K562 (cell line): ENCODE results near the gene IMMP2L. TPM values are rescaled to one million over a fixed set of nuclear protein-coding genes. Genes with fewer than 3 reads are reported as not detected.

Source experiments
- ATAC-seq: fragments of 200-7000 bp; cut with Tn5 transposase; 3 replicates; pipeline ENCODE4 v1.9.1; 2020; ENCODE audit warnings: moderate library complexity
- BruUV-seq: library from RNA; stranded (reverse); fragments of 400-500 nt; replicated peaks from 2 replicates; lab custom pipeline; 2021; lab: Mats Ljungman, UMichigan
- CTCF ChIA-PET: fragments of 300-600 bp; formaldehyde crosslinking; extraction: SDS; loops from one replicate; lab custom pipeline; 2021; ENCODE audit warnings: low intra/inter-chr PET ratio; lab: Yijun Ruan, JAX
- POLR2A ChIA-PET: fragments of 300-600, 350-650 bp; sonication (Branson Sonifier 250); formaldehyde crosslinking; extraction: SDS; loops from one replicate; lab custom pipeline; 2021; ENCODE audit warnings: antibody characterized with exemption, inconsistent platforms; lab: Yijun Ruan, JAX
- DNase-seq, 4 experiments: peaks; one replicate each; pipeline versions ENCODE4 v3.0.0 to v3.0.0-alpha.2; 2011 to 2018; ENCODE audit warnings: low spot score in 3 of 4, mixed read lengths in 3 of 4; ENCODE audit errors: extremely low read depth in 1 of 4
- FAIRE-seq: peaks from 2 replicates; lab custom pipeline; 2011; peaks lifted over from hg19 to GRCh38; lab: Jason Lieb, UNC
- H2AFZ ChIP-seq: 2 replicates; pipeline ENCODE4 v1.6.0; 2011; ENCODE audit warnings: low read depth, low read length, control low read depth, inconsistent platforms
- H3K27ac ChIP-seq: fragments of 200-600 bp; 3 replicates; pipeline ENCODE4 v1.8.0; 2011; ENCODE audit warnings: low read depth, mild to moderate bottlenecking, control low read depth, inconsistent platforms, low read length, moderate library complexity, mixed read lengths; ENCODE audit errors: extremely low read depth
- H3K27me3 ChIP-seq, 2 experiments: fragments of 300-600 bp in 1 of 2; 2 replicates in 1 of 2; 3 replicates in 1 of 2; pipeline versions ENCODE4 v1.6.0 to v1.8.0; 2011; ENCODE audit warnings: inconsistent platforms in 2 of 2, low read length in 2 of 2, mild to moderate bottlenecking in 1 of 2, mixed read lengths in 1 of 2, moderate library complexity in 1 of 2; ENCODE audit not compliant: control insufficient read depth in 2 of 2, insufficient read depth in 2 of 2
- H3K36me3 ChIP-seq: fragments of 300-600 bp; 3 replicates; pipeline ENCODE4 v1.8.0; 2011; ENCODE audit warnings: mild to moderate bottlenecking, low read length, inconsistent platforms; ENCODE audit not compliant: control insufficient read depth, insufficient read depth
- H3K4me1 ChIP-seq, 2 experiments: fragments of 200-600 bp in 1 of 2; replicated peaks in 1 of 2; 2 replicates in 1 of 2; 3 replicates in 1 of 2; pipeline versions ENCODE4 v1.5.1 to v1.8.0; 2011; ENCODE audit warnings: inconsistent platforms in 2 of 2, low read length in 2 of 2, mild to moderate bottlenecking in 1 of 2, mixed read lengths in 1 of 2, moderate library complexity in 1 of 2; ENCODE audit not compliant: control insufficient read depth in 2 of 2, insufficient read depth in 2 of 2
- H3K4me2 ChIP-seq: 2 replicates; pipeline ENCODE4 v1.6.1; 2011; ENCODE audit warnings: low read length, control low read depth, inconsistent platforms, mixed read lengths; ENCODE audit not compliant: insufficient read depth
- H3K4me3 ChIP-seq: fragments of 200-600 bp; sonication (generic), shearing (Covaris generic); 2 replicates; pipeline ENCODE4 v1.5.1; 2016; ENCODE audit warnings: control low read depth, inconsistent platforms
- H3K79me2 ChIP-seq: fragments of 200-600 bp; 3 replicates; pipeline ENCODE4 v1.8.0; 2011; ENCODE audit warnings: low read length, inconsistent platforms; ENCODE audit not compliant: control insufficient read depth, insufficient read depth
- H3K9ac ChIP-seq, 2 experiments: 2 replicates each; pipeline versions ENCODE4 v1.6.0 to v1.6.1; 2011; ENCODE audit warnings: low read depth in 2 of 2, low read length in 2 of 2, control low read depth in 1 of 2, inconsistent platforms in 1 of 2, mild to moderate bottlenecking in 1 of 2, mixed read lengths in 1 of 2; ENCODE audit not compliant: insufficient read depth in 1 of 2
- H3K9me1 ChIP-seq: one replicate; pipeline ENCODE4 v1.6.0; 2011; ENCODE audit warnings: inconsistent platforms, mild to moderate bottlenecking, low read length, moderate library complexity; ENCODE audit not compliant: control insufficient read depth, insufficient read depth
- H3K9me3 ChIP-seq: replicated peaks from 2 replicates; pipeline ENCODE4 v1.5.1; 2011; ENCODE audit warnings: low read depth, low read length, inconsistent platforms; ENCODE audit not compliant: control insufficient read depth, insufficient read depth
- H4K20me1 ChIP-seq: replicated peaks from 2 replicates; pipeline ENCODE4 v1.6.1; 2011; ENCODE audit warnings: low read length, inconsistent platforms, mixed read lengths; ENCODE audit not compliant: control insufficient read depth, insufficient read depth
- ARID1B ChIP-seq: fragments of 450-650 bp; IDR thresholded peaks from 2 replicates; pipeline ENCODE4 v1.6.1; 2016; ENCODE audit warnings: antibody characterized with exemption, mild to moderate bottlenecking, inconsistent platforms
- HEY1 ChIP-seq: fragments of 250-450 bp; sonication (Bioruptor Pico); IDR thresholded peaks from 2 replicates; pipeline ENCODE4 v1.5.0; 2020; ENCODE audit warnings: mild to moderate bottlenecking, moderate library complexity, borderline replicate concordance
- NFATC3 ChIP-seq: fragments of 450-650 bp; IDR thresholded peaks from 2 replicates; pipeline ENCODE4 v1.6.1; 2017; ENCODE audit warnings: mild to moderate bottlenecking
- PKNOX1 ChIP-seq: fragments of 450-650 bp; IDR thresholded peaks from 2 replicates; pipeline ENCODE4 v1.6.1; 2016
- RREB1 ChIP-seq: fragments of 250-450 bp; sonication (Bioruptor Pico); IDR thresholded peaks from 2 replicates; pipeline ENCODE4 v1.4.0; 2020
- SIN3B ChIP-seq: fragments of 450-650 bp; IDR thresholded peaks from 2 replicates; pipeline ENCODE4 v1.6.1; 2017; ENCODE audit warnings: low read depth, mild to moderate bottlenecking, moderate library complexity
- WGBS: fragments of 100-300 bp; shearing (Covaris generic); methylation state at CpG from one replicate; pipeline ENCODE4 v1.1.6; 2016; ENCODE audit warnings: low coverage, mixed read lengths; ENCODE audit not compliant: insufficient coverage; ENCODE audit errors: missing lambda C conversion rate; 5-methylcytosine and 5-hydroxymethylcytosine counted together
- in situ Hi-C: fragments of 300-500 bp; cut with MboI; formaldehyde crosslinking; loops from 4 replicates; pipeline ENCODE4 v1.15.0; 2018; ENCODE audit warnings: inconsistent platforms, mixed read lengths
- intact Hi-C: fragments of 100-400 bp; cut with micrococcal nuclease; formaldehyde crosslinking; loops from 2 replicates; pipeline ENCODE4 v1.14.2; 2022
- polyA plus RNA-seq, 8 experiments: library from polyadenylated mRNA; depleted of rRNA in 4 of 8; stranded (reverse) in 5 of 8; unstranded in 3 of 8; fragments of >200 nt; fragmentation: Nextera tagmentation in 2 of 8; fragmentation: Illumina TruSeq in 1 of 8; extraction: Ambion mirVana in 2 of 8; extraction: Trizol in 1 of 8; gene quantifications; 2 replicates each; pipeline versions ENCODE4 v1.2.1 to v1.2.3, GENCODE V29; 2011 to 2014; ENCODE audit warnings: inconsistent platforms in 1 of 8, missing spikeins in 1 of 8
- total RNA-seq, 7 experiments: library from RNA; depleted of rRNA in 6 of 7; stranded (reverse); fragments of >200 nt in 6 of 7; fragmentation: Illumina TruSeq in 2 of 7; extraction: Trizol in 2 of 7; gene quantifications; 2 replicates each; pipeline versions ENCODE4 v1.2.1 to v1.2.3, GENCODE V29; 2011 to 2021; ENCODE audit warnings: low replicate concordance in 1 of 7
- TF ChIP-seq, protein P1 (sequence below): fragments of 200-800 bp; sonication (Bioruptor generic); IDR thresholded peaks from 2 replicates; pipeline ENCODE4 v1.6.1; 2017; ENCODE audit warnings: missing genetic modification characterization, missing compliant biosample characterization

IMMP2L gene
- total and polyA plus RNA-seq, 9 of the 15 experiments (the other 6 are each of a cell fraction or from before 2014, with no cell fraction given): 29.7 to 116 (median 53.0) TPM

GRCh38 chr7:111199643-111200042 lies 362.6 kb downstream of the IMMP2L start:
- no TSS peak for BruUV-seq

GRCh38 chr7:111198255-111198654 lies 364.0 kb downstream of the IMMP2L start:
- Histone ChIP-seq H3K9me3 (no peaks in the 10 kb centered on the region), H3K79me2 (no peaks in the 10 kb centered on the region), H3K4me3 (no peak overlapping the region), H3K9me1 (no peaks in the 10 kb centered on the region), H2AFZ (no peak overlapping the region), H3K36me3 (no peaks in the 10 kb centered on the region), H4K20me1 (no peaks in the 10 kb centered on the region), H3K4me1 (no peaks in the 10 kb centered on the region), H3K4me2 (no peak overlapping the region), H3K27ac (no peak overlapping the region), H3K27me3 (no peaks in the 10 kb centered on the region), H3K9ac (no peak overlapping the region)
- ATAC-seq (peak; percentile 30; the same call in 1 of the 3 replicates), FAIRE-seq (no peak), DNase-seq (peak in 1 of 4 experiments; percentile 25)
- intact Hi-C loops (no loop called here), in situ Hi-C loops (no loop called here)
- 81% methylated on average over 4 of the region's 4 CpGs for WGBS
- BruUV-seq: no TSS peak
- ChIA-PET POLR2A (no interaction called here), CTCF (no interaction called here)
- TF ChIP-seq RREB1 (CRISPR knock-in tag): no peak
- TF ChIP-seq NFATC3: peak; percentile 79; the same call in 1 of the 2 replicates
- no peak for TF ChIP-seq HEY1 (CRISPR knock-in tag)
- TF ChIP-seq, protein P1, sequence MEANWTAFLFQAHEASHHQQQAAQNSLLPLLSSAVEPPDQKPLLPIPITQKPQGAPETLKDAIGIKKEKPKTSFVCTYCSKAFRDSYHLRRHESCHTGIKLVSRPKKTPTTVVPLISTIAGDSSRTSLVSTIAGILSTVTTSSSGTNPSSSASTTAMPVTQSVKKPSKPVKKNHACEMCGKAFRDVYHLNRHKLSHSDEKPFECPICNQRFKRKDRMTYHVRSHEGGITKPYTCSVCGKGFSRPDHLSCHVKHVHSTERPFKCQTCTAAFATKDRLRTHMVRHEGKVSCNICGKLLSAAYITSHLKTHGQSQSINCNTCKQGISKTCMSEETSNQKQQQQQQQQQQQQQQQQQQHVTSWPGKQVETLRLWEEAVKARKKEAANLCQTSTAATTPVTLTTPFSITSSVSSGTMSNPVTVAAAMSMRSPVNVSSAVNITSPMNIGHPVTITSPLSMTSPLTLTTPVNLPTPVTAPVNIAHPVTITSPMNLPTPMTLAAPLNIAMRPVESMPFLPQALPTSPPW: no peak
- TF ChIP-seq ARID1B: peak; percentile 56; the same call in 1 of the 2 replicates

More at GRCh38 chr7:111199643-111200042, 362.6 kb downstream of the IMMP2L start:
- H3K9ac ChIP-seq: no peak overlapping the region
- FAIRE-seq: no peak
- H3K9me3 ChIP-seq: no peaks in the 10 kb centered on the region
- ATAC-seq: no peak
- no peaks in the 10 kb centered on the region for H3K4me1 ChIP-seq
- in situ Hi-C loops (no loop called here), intact Hi-C loops (no loop called here)
- H3K36me3 ChIP-seq: no peaks in the 10 kb centered on the region
- DNase-seq: no peak
- no peak overlapping the region for H2AFZ ChIP-seq
- H3K79me2 ChIP-seq: no peaks in the 10 kb centered on the region
- H3K4me3 ChIP-seq: no peak overlapping the region
- no peaks in the 10 kb centered on the region for H3K9me1 ChIP-seq
- ChIA-PET CTCF (no interaction called here), POLR2A (no interaction called here)
- H4K20me1 ChIP-seq: no peaks in the 10 kb centered on the region
- H3K27ac ChIP-seq: no peak overlapping the region
- no peaks in the 10 kb centered on the region for H3K27me3 ChIP-seq
- TF ChIP-seq PKNOX1 (no peak), SIN3B (no peak)
- no peak overlapping the region for H3K4me2 ChIP-seq
